GM06990 (cell line): Measurements from ENCODE around the gene POLR2H.

Experiments
- DNase-seq: peaks from one replicate; pipeline ENCODE4 v3.0.0-alpha.2; 2011; ENCODE audit not compliant: insufficient read length; ENCODE audit errors: extremely low read depth
- H3K27me3 ChIP-seq: replicated peaks from 2 replicates; pipeline ENCODE4 v1.6.0; 2011; ENCODE audit warnings: low read length; ENCODE audit not compliant: control insufficient read depth, insufficient read depth
- H3K36me3 ChIP-seq: 2 replicates; pipeline ENCODE4 v1.5.1; 2011; ENCODE audit warnings: low read length; ENCODE audit not compliant: control insufficient read depth, insufficient read depth
- H3K4me3 ChIP-seq: replicated peaks from 2 replicates; pipeline ENCODE4 v1.5.1; 2011; ENCODE audit warnings: low read depth, mild to moderate bottlenecking, control low read depth, low read length
- CTCF ChIP-seq: IDR thresholded peaks from 2 replicates; pipeline ENCODE4 v1.5.1; 2011; ENCODE audit warnings: low read length, control low read depth, mild to moderate bottlenecking, inconsistent platforms; ENCODE audit not compliant: insufficient read depth, poor library complexity, severe bottlenecking

The POLR2H gene

GRCh38 chr3:184355261-184356040, 6.1 kb upstream of the POLR2H start:
- Histone ChIP-seq H3K4me3 (no peak overlapping the region), H3K36me3 (no peaks in the 10 kb centered on the region), H3K27me3 (no peaks in the 10 kb centered on the region; the same call in 1 of the 2 replicates)
- no peak for DNase-seq
- no peak for TF ChIP-seq CTCF

GRCh38 chr3:184357248-184358123, 4.0 kb upstream of the POLR2H start:
- H3K36me3 ChIP-seq, result no peaks in the 10 kb centered on the region
- TF ChIP-seq CTCF, result no peak

GRCh38 chr3:184358124-184358767, 3.3 kb upstream of the POLR2H start:
- no peak for TF ChIP-seq CTCF
- Histone ChIP-seq H3K36me3 (no peaks in the 10 kb centered on the region), H3K27me3 (no peaks in the 10 kb centered on the region; the same call in 1 of the 2 replicates), H3K4me3 (no peak overlapping the region)
- DNase-seq, result no peak

More at GRCh38 chr3:184357248-184358123, 4.0 kb upstream of the POLR2H start:
- no peak for DNase-seq
- Histone ChIP-seq H3K4me3 (no peak overlapping the region), H3K27me3 (no peaks in the 10 kb centered on the region; the same call in 1 of the 2 replicates)

- DNase-seq, result no peak
- Histone ChIP-seq H3K4me3 (no peak overlapping the region), H3K36me3 (no peaks in the 10 kb centered on the region), H3K27me3 (no peaks in the 10 kb centered on the region; the same call in 1 of the 2 replicates)
- TF ChIP-seq CTCF, result no peak
Measured at GRCh38 chr3:184358921-184359350, 2.6 kb upstream of the POLR2H start.

- DNase-seq, result no peak
- TF ChIP-seq CTCF, result no peak
- no peaks in the 10 kb centered on the region for H3K36me3 ChIP-seq
- H3K4me3 ChIP-seq, result no peak overlapping the region
- no peaks in the 10 kb centered on the region; the same call in 1 of the 2 replicates for H3K27me3 ChIP-seq
Measured at GRCh38 chr3:184359610-184360009, 1.9 kb upstream of the POLR2H start.
